Measurements from ENCODE around the gene ZDHHC5.

- TF ChIP-seq, protein P1, sequence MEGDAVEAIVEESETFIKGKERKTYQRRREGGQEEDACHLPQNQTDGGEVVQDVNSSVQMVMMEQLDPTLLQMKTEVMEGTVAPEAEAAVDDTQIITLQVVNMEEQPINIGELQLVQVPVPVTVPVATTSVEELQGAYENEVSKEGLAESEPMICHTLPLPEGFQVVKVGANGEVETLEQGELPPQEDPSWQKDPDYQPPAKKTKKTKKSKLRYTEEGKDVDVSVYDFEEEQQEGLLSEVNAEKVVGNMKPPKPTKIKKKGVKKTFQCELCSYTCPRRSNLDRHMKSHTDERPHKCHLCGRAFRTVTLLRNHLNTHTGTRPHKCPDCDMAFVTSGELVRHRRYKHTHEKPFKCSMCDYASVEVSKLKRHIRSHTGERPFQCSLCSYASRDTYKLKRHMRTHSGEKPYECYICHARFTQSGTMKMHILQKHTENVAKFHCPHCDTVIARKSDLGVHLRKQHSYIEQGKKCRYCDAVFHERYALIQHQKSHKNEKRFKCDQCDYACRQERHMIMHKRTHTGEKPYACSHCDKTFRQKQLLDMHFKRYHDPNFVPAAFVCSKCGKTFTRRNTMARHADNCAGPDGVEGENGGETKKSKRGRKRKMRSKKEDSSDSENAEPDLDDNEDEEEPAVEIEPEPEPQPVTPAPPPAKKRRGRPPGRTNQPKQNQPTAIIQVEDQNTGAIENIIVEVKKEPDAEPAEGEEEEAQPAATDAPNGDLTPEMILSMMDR (IDR thresholded peaks at IDR 0.05) = no peak
- TF ChIP-seq ZFX (IDR thresholded peaks at IDR 0.05; ENCODE audit: borderline replicate concordance) = no peak
Measured at GRCh38 chr11:57650739-57651090, 17.2 kb upstream of the ZDHHC5 start.
